H1 (cell line): ENCODE data around the gene SLC16A6. TPM values are rescaled to one million over a fixed set of nuclear protein-coding genes. Genes with fewer than 3 reads are reported as not detected.

Source experiments
- CHD2 ChIP-seq: IDR thresholded peaks from 2 replicates; pipeline ENCODE4 v1.6.1; 2012; ENCODE audit warnings: low read length, improper control_type of control experiment
- CREB1 ChIP-seq: IDR thresholded peaks from 2 replicates; pipeline ENCODE4 v1.6.1; 2012; ENCODE audit warnings: inconsistent platforms
- EP300 ChIP-seq, 2 experiments: IDR thresholded peaks; 1 replicate in 1 of 2; 2 replicates in 1 of 2; pipeline ENCODE4 v1.6.1; 2011 to 2012; ENCODE audit warnings: low read depth in 2 of 2, low read length in 2 of 2, mild to moderate bottlenecking in 2 of 2, borderline replicate concordance in 1 of 2, inconsistent platforms in 1 of 2, moderate library complexity in 1 of 2
- JUN ChIP-seq: IDR thresholded peaks from 2 replicates; pipeline ENCODE4 v1.6.1; 2011; ENCODE audit warnings: low read depth, mild to moderate bottlenecking, improper control_type of control experiment, low read length
- KDM4A ChIP-seq: IDR thresholded peaks from one replicate; pipeline ENCODE4 v1.7.1; 2012; ENCODE audit warnings: low read depth, mild to moderate bottlenecking, moderate library complexity, low read length, inconsistent platforms; ENCODE audit not compliant: severe bottlenecking
- NRF1 ChIP-seq: IDR thresholded peaks from 2 replicates; pipeline ENCODE4 v1.6.1; 2011; ENCODE audit warnings: mild to moderate bottlenecking, low read depth, low read length, improper control_type of control experiment
- PHF8 ChIP-seq: fragments of 200-600 bp; sonication (generic); conservative IDR thresholded peaks from 2 replicates; pipeline ENCODE4 v1.7.1; 2012; ENCODE audit warnings: low read depth, mild to moderate bottlenecking, inconsistent platforms, low read length, moderate library complexity
- POLR2A ChIP-seq, 2 experiments: IDR thresholded peaks; 1 replicate in 1 of 2; 2 replicates in 1 of 2; pipeline ENCODE4 v1.6.1; 2011; ENCODE audit warnings: low read depth in 2 of 2, low read length in 2 of 2, mild to moderate bottlenecking in 2 of 2; ENCODE audit errors: control extremely low read depth in 1 of 2
- POU5F1 ChIP-seq: IDR thresholded peaks from 2 replicates; pipeline ENCODE4 v1.6.1; 2011; ENCODE audit warnings: low read depth, mild to moderate bottlenecking, low read length, moderate library complexity
- RBBP5 ChIP-seq: IDR thresholded peaks from 2 replicates; pipeline ENCODE4 v1.7.1; 2012; ENCODE audit warnings: low read depth, mild to moderate bottlenecking, inconsistent platforms, low read length, moderate library complexity, borderline replicate concordance
- RFX5 ChIP-seq: IDR thresholded peaks from 2 replicates; pipeline ENCODE4 v1.6.1; 2011; ENCODE audit warnings: low read depth, low read length, improper control_type of control experiment, borderline replicate concordance
- SP2 ChIP-seq: IDR thresholded peaks from 2 replicates; pipeline ENCODE4 v1.6.1; 2012; ENCODE audit warnings: mild to moderate bottlenecking, low read length, inconsistent platforms
- SP4 ChIP-seq: IDR thresholded peaks from 2 replicates; pipeline ENCODE4 v1.6.1; 2012; ENCODE audit warnings: low read length, inconsistent platforms
- SUZ12 ChIP-seq: fragments of 200-600 bp; sonication (generic); IDR thresholded peaks from 2 replicates; pipeline ENCODE4 v1.6.1; 2012; ENCODE audit warnings: mild to moderate bottlenecking, inconsistent platforms, low read length, moderate library complexity, mixed read lengths
- TAF1 ChIP-seq: IDR thresholded peaks from 2 replicates; pipeline ENCODE4 v1.6.1; 2011; ENCODE audit warnings: mild to moderate bottlenecking, low read depth, low read length
- TBP ChIP-seq: IDR thresholded peaks from 2 replicates; pipeline ENCODE4 v1.6.1; 2011; ENCODE audit warnings: low read depth, low read length, improper control_type of control experiment
- TCF12 ChIP-seq: IDR thresholded peaks from 2 replicates; pipeline ENCODE4 v1.6.1; 2011; ENCODE audit warnings: low read depth, mild to moderate bottlenecking, low read length
- YY1 ChIP-seq: IDR thresholded peaks from 2 replicates; pipeline ENCODE4 v1.6.1; 2011; ENCODE audit warnings: low read depth, mild to moderate bottlenecking, low read length
- polyA plus RNA-seq, 7 experiments: library from polyadenylated mRNA; depleted of rRNA in 3 of 7; stranded (reverse) in 5 of 7; unstranded in 2 of 7; fragments of >200 nt in 5 of 7; fragments of 200-250 nt in 2 of 7; gene quantifications; 1 replicate in 5 of 7; 2 replicates in 1 of 7; 4 replicates in 1 of 7; pipeline versions ENCODE4 v1.2.1 to v1.2.3, GENCODE V29; 2011 to 2013; ENCODE audit warnings: missing spikeins in 2 of 7, mixed read lengths in 2 of 7
- total RNA-seq: library from RNA; stranded (reverse); fragmentation: NEBNext Ultra II Directional; extraction: Animal tissue kit (Norgen Biotek cat#: 25700); gene quantifications from 2 replicates; pipeline ENCODE4 v1.2.1, GENCODE V29; 2021
- TF ChIP-seq, protein P1 (sequence below): IDR thresholded peaks from 2 replicates; pipeline ENCODE4 v1.6.1; 2012; ENCODE audit warnings: inconsistent platforms
- TF ChIP-seq, protein P2 (sequence below): IDR thresholded peaks from 2 replicates; pipeline ENCODE4 v1.6.1; 2012; ENCODE audit warnings: inconsistent platforms
- TF ChIP-seq, protein P3 (sequence below): IDR thresholded peaks from 2 replicates; pipeline ENCODE4 v1.6.1; 2011; ENCODE audit warnings: low read depth, mild to moderate bottlenecking, low read length; ENCODE audit not compliant: insufficient read depth

Gene SLC16A6
- total and polyA plus RNA-seq, 2 of the 8 experiments (the other 6 are each of a cell fraction or from before 2014, with no cell fraction given): 0.17 to 0.22 TPM

DNA sequence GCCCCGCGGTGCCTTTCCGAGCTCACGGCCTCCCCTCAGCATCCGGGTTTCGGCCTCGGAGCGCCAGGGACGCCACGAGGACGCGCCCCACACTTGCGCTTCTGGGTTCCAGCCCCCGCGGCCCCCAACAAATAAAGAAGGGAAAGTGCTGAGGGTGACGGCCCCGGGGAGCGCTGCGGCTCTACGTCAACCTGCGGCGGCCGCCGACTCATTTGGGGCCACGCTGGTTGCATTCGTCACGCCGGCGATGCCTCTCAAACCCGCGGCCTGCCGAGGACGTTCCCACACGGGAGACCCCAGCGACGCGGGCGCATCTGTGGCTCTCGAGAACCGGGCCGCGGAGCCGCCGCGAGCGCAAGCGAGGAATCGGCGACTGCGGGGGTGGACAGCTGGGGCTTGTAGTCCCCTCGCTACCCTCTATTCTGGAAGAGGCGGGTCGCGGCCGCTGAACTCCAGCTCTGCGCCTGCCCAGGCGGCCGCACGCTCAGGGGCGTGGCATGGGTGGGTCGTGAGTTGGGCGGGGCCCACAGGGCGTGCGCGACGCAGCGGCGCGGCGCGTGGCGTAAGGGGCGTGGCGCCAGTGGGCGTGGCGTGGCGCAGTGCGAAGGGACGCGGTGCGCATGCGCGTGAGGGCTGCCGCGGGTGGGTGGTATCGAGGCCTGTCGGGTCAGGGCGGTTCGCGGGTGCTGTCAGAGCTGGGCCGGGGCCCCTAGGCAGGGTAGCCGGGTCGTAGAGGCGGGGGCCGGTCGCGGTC, 43.3 kb downstream of the SLC16A6 start, which contains the start of gene AMZ2 (continued):
- no peak for TF ChIP-seq POU5F1
- TF ChIP-seq RFX5: no peak
- TF ChIP-seq SP2: no peak
- no peak for TF ChIP-seq JUN
- no peak for TF ChIP-seq YY1
- TF ChIP-seq EP300 (IDR thresholded peaks at IDR 0.05; ENCODE audit: borderline replicate concordance in 1 of 2, low read depth in 2 of 2, low read length in 2 of 2): no peak
- TF ChIP-seq NRF1: peak; percentile 80
- TF ChIP-seq, protein P1, sequence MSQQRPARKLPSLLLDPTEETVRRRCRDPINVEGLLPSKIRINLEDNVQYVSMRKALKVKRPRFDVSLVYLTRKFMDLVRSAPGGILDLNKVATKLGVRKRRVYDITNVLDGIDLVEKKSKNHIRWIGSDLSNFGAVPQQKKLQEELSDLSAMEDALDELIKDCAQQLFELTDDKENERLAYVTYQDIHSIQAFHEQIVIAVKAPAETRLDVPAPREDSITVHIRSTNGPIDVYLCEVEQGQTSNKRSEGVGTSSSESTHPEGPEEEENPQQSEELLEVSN: peak; percentile 63; the same call in 1 of the 2 replicates
- TF ChIP-seq PHF8: peak; percentile 87
- TF ChIP-seq SP4: peak; percentile 82; the same call in 1 of the 2 replicates
- TF ChIP-seq TBP: peak; percentile 67
- TF ChIP-seq RBBP5: peak; percentile 61; the same call in 1 of the 2 replicates
- TF ChIP-seq TAF1: peak; percentile 89
- TF ChIP-seq, protein P2, sequence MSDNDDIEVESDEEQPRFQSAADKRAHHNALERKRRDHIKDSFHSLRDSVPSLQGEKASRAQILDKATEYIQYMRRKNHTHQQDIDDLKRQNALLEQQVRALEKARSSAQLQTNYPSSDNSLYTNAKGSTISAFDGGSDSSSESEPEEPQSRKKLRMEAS: peak; percentile 61
- peak; percentile 68 for TF ChIP-seq KDM4A
- no peak for TF ChIP-seq TCF12
- TF ChIP-seq, protein P3, sequence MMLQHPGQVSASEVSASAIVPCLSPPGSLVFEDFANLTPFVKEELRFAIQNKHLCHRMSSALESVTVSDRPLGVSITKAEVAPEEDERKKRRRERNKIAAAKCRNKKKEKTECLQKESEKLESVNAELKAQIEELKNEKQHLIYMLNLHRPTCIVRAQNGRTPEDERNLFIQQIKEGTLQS: 0 out of 2 replicates have a peak, but pooled peaks have one; percentile 5
- TF ChIP-seq CHD2: 0 out of 2 replicates have a peak, but pooled peaks have one; percentile 9
- TF ChIP-seq SUZ12: peak; percentile 48; the same call in 1 of the 2 replicates
- TF ChIP-seq CREB1: peak; percentile 73
- TF ChIP-seq POLR2A (IDR thresholded peaks at IDR 0.05; ENCODE audit: control extremely low read depth in 1 of 2, low read depth in 2 of 2, low read length in 2 of 2): peak; percentile 76 to 82
